ENCODE results near the gene SEC61B.

SEC61B gene

DNA sequence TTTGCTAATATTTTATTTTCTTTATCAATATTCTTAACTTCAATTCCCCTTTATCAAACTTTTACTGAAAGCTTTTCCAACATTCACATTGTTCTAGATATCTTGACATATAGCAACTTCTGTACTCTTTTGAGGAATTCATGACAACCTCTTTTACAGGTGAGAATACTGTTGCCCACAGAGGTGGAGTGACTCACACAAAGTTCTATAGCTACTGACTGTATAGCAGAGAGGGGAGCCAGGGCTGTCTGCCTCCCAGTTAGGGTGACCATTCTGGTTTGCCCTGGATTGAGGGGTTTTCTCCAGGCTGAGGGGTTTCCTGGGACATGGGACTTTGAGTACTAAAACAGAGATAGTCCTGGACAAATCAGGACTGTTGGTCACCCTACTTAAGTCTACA lies 16.2 kb downstream of the SEC61B start:
- CTCF ChIA-PET, result interaction anchor here (0.6 kb wide), 1 partner anchor 1047 kb away, joined by 3 read pairs; no protein-coding TSS in a partner anchor
- Histone ChIP-seq H3K36me3 (ENCODE audit: control insufficient read depth in 2 of 2, insufficient read depth in 1 of 2, low read length in 2 of 2) (no peaks in the 10 kb centered on the region), H3K9me3 (ENCODE audit: control insufficient read depth, insufficient read depth, low read depth, low read length) (no peaks in the 10 kb centered on the region), H3K4me3 (ENCODE audit: low read depth, low read length) (no peak overlapping the region), H3K27ac (ENCODE audit: extremely low read depth, low read depth, low read length) (no peak overlapping the region), H3K4me1 (ENCODE audit: control insufficient read depth, insufficient read depth, low read length) (no peaks in the 10 kb centered on the region)
- TF ChIP-seq, protein P1, sequence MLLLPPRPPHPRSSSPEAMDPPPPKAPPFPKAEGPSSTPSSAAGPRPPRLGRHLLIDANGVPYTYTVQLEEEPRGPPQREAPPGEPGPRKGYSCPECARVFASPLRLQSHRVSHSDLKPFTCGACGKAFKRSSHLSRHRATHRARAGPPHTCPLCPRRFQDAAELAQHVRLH (tag by site-specific recombination; IDR thresholded peaks at IDR 0.05), result no peak
- no peak for TF ChIP-seq HOXC10 (CRISPR knock-in tag; IDR thresholded peaks at IDR 0.05)
- no peak for TF ChIP-seq GLI2 (tag by site-specific recombination; IDR thresholded peaks at IDR 0.05; ENCODE audit: borderline replicate concordance, low read depth)
- TF ChIP-seq, protein P2, sequence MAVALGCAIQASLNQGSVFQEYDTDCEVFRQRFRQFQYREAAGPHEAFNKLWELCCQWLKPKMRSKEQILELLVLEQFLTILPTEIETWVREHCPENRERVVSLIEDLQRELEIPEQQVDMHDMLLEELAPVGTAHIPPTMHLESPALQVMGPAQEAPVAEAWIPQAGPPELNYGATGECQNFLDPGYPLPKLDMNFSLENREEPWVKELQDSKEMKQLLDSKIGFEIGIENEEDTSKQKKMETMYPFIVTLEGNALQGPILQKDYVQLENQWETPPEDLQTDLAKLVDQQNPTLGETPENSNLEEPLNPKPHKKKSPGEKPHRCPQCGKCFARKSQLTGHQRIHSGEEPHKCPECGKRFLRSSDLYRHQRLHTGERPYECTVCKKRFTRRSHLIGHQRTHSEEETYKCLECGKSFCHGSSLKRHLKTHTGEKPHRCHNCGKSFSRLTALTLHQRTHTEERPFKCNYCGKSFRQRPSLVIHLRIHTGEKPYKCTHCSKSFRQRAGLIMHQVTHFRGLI (tag by site-specific recombination; IDR thresholded peaks at IDR 0.05), result no peak
- no peak for TF ChIP-seq ZNF121 (tag by site-specific recombination; IDR thresholded peaks at IDR 0.05)
- TF ChIP-seq ZFP37 (tag by site-specific recombination; IDR thresholded peaks at IDR 0.05), result no peak
- no peak for TF ChIP-seq ZNF707 (tag by site-specific recombination; IDR thresholded peaks at IDR 0.05)
- TF ChIP-seq ZNF292 (tag by site-specific recombination; IDR thresholded peaks at IDR 0.05; ENCODE audit: borderline replicate concordance, low read depth), result no peak
- TF ChIP-seq ZNF558 (tag by site-specific recombination; IDR thresholded peaks at IDR 0.05), result no peak
- no peak for TF ChIP-seq ZNF610 (tag by site-specific recombination; IDR thresholded peaks at IDR 0.05; ENCODE audit: borderline replicate concordance)
- TF ChIP-seq ZNF791 (tag by site-specific recombination; IDR thresholded peaks at IDR 0.05), result no peak
- no peak for TF ChIP-seq ZNF830 (tag by site-specific recombination; IDR thresholded peaks at IDR 0.05; ENCODE audit: low read depth)
- no peak for TF ChIP-seq ZNF560 (tag by site-specific recombination; IDR thresholded peaks at IDR 0.05; ENCODE audit: borderline replicate concordance)
- POLR2A ChIA-PET, result interaction anchor here (2.2 kb wide), 1 partner anchor 16 kb away, joined by 6 read pairs; the partner anchor contains the start of genes ALG2 and SEC61B

DNA sequence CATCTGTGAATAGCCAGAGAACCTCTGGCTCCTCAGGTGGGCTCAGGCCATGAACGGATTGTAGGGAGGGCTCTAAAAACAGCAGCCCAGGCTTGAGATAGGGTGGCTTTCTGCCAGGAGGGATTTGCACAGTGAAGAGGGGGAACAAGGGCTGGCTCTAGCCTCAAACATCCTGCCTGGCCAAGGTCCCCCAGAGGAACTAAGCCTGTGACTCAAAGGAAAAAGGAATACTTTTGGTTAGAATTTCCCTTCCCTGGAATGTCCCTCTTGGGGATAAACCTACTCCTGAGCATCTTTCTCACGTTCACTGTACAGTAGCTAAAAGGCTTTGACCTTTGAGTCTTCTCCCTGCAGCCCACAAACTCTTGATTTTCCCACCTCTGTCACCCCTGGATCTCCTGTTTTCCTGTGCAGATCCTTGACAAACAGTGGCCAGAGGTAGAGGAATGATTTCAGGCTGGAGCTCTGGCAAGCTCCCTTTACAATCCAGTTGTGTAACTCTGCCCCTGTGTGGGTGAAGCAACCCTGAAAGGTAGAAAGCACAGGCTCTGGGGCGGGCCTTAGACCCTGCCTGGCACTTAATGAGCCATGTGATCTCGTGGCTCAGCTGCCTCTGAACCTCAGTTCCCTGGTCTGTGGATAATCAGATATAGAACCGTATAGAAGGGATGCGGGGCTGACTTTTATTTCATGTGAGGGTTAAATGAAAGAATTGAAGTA lies 17.4 kb downstream of the SEC61B start:
- no peak overlapping the region for H3K4me3 ChIP-seq (ENCODE audit: low read depth, low read length)
- H3K36me3 ChIP-seq (ENCODE audit: control insufficient read depth in 2 of 2, insufficient read depth in 1 of 2, low read length in 2 of 2), result no peaks in the 10 kb centered on the region
- CTCF ChIA-PET, result interaction anchor here (0.6 to 0.7 kb wide), 2 partner anchors 256 to 464 kb away, joined by 3 read pairs; no protein-coding TSS in a partner anchor
- H3K27ac ChIP-seq (ENCODE audit: extremely low read depth, low read depth, low read length), result no peak overlapping the region
- no peak for TF ChIP-seq ZNF341 (tag by site-specific recombination; IDR thresholded peaks at IDR 0.05; ENCODE audit: low read depth)
- TF ChIP-seq ZNF600 (tag by site-specific recombination; IDR thresholded peaks at IDR 0.05), result no peak
- TF ChIP-seq ZNF404 (tag by site-specific recombination; IDR thresholded peaks at IDR 0.05), result no peak
- TF ChIP-seq, protein P3, sequence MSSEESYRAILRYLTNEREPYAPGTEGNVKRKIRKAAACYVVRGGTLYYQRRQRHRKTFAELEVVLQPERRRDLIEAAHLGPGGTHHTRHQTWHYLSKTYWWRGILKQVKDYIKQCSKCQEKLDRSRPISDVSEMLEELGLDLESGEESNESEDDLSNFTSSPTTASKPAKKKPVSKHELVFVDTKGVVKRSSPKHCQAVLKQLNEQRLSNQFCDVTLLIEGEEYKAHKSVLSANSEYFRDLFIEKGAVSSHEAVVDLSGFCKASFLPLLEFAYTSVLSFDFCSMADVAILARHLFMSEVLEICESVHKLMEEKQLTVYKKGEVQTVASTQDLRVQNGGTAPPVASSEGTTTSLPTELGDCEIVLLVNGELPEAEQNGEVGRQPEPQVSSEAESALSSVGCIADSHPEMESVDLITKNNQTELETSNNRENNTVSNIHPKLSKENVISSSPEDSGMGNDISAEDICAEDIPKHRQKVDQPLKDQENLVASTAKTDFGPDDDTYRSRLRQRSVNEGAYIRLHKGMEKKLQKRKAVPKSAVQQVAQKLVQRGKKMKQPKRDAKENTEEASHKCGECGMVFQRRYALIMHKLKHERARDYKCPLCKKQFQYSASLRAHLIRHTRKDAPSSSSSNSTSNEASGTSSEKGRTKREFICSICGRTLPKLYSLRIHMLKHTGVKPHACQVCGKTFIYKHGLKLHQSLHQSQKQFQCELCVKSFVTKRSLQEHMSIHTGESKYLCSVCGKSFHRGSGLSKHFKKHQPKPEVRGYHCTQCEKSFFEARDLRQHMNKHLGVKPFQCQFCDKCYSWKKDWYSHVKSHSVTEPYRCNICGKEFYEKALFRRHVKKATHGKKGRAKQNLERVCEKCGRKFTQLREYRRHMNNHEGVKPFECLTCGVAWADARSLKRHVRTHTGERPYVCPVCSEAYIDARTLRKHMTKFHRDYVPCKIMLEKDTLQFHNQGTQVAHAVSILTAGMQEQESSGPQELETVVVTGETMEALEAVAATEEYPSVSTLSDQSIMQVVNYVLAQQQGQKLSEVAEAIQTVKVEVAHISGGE (tag by site-specific recombination; conservative IDR thresholded peaks at IDR 0.05; ENCODE audit: low read depth), result no peak
- TF ChIP-seq ZNF133 (tag by site-specific recombination; IDR thresholded peaks at IDR 0.05), result no peak
- no peak for TF ChIP-seq ZNF24 (tag by site-specific recombination; IDR thresholded peaks at IDR 0.05)
- no peak for TF ChIP-seq ZNF112 (tag by site-specific recombination; IDR thresholded peaks at IDR 0.05)
- TF ChIP-seq ZNF626 (tag by site-specific recombination; IDR thresholded peaks at IDR 0.05), result no peak
- TF ChIP-seq PRDM1 (tag by site-specific recombination; IDR thresholded peaks at IDR 0.05), result no peak
- no peaks in the 10 kb centered on the region for H3K4me1 ChIP-seq (ENCODE audit: control insufficient read depth, insufficient read depth, low read length)
- no peaks in the 10 kb centered on the region for H3K9me3 ChIP-seq (ENCODE audit: control insufficient read depth, insufficient read depth, low read depth, low read length)
- POLR2A ChIA-PET, result interaction anchor here (2.2 kb wide), 1 partner anchor 18 kb away, joined by 6 read pairs; the partner anchor contains the start of genes ALG2 and SEC61B
